NCI-H446 (cell line): ENCODE data around the gene RBMS3.
"Not testable (repeated sequence)": the region's sequence is repeated elsewhere in the genome, so short reads cannot be mapped to it uniquely, and the experiment has no call there.

Experiments
- DNase-seq, 2 experiments: peaks; one replicate each; lab custom pipeline; 2025; lab: John Stamatoyannopoulos, UW

RBMS3 gene

GRCh38 chr3:29481969-29482767 lies 201.3 kb downstream of the RBMS3 start:
- DNase-seq = no peak

GRCh38 chr3:29484633-29485032 lies 203.8 kb downstream of the RBMS3 start:
- DNase-seq = no peak

GRCh38 chr3:29486096-29486495 lies 205.2 kb downstream of the RBMS3 start:
- no peak for DNase-seq

- DNase-seq = no peak
Measured at GRCh38 chr3:29486917-29487316, 206.0 kb downstream of the RBMS3 start.

GRCh38 chr3:29488922-29489321 lies 208.1 kb downstream of the RBMS3 start:
- no peak for DNase-seq

GRCh38 chr3:29493109-29493508 lies 212.2 kb downstream of the RBMS3 start:
- no peak for DNase-seq

GRCh38 chr3:29494305-29495036 lies 213.6 kb downstream of the RBMS3 start:
- no peak for DNase-seq

GRCh38 chr3:29497282-29497681 lies 216.4 kb downstream of the RBMS3 start:
- no peak for DNase-seq

- no peak for DNase-seq
Measured at GRCh38 chr3:29502771-29503170, 221.9 kb downstream of the RBMS3 start.

GRCh38 chr3:29503314-29503713 lies 222.4 kb downstream of the RBMS3 start:
- no peak for DNase-seq

GRCh38 chr3:29503958-29504357 lies 223.1 kb downstream of the RBMS3 start:
- DNase-seq = no peak

- no peak for DNase-seq
Measured at GRCh38 chr3:29506502-29506901, 225.6 kb downstream of the RBMS3 start.

- DNase-seq = no peak
Measured at GRCh38 chr3:29511701-29512100, 230.8 kb downstream of the RBMS3 start.

GRCh38 chr3:29512641-29513040 lies 231.8 kb downstream of the RBMS3 start:
- no peak for DNase-seq

GRCh38 chr3:29513236-29513635 lies 232.4 kb downstream of the RBMS3 start:
- DNase-seq = no peak

GRCh38 chr3:29514170-29514569 lies 233.3 kb downstream of the RBMS3 start:
- DNase-seq = no peak

GRCh38 chr3:29514912-29515311 lies 234.0 kb downstream of the RBMS3 start:
- DNase-seq = no peak

GRCh38 chr3:29515451-29515850 lies 234.6 kb downstream of the RBMS3 start:
- no peak for DNase-seq

- DNase-seq = no peak
Measured at GRCh38 chr3:29516164-29516563, 235.3 kb downstream of the RBMS3 start.

GRCh38 chr3:29520764-29521163 lies 239.9 kb downstream of the RBMS3 start:
- DNase-seq = no peak

GRCh38 chr3:29521293-29521692 lies 240.4 kb downstream of the RBMS3 start:
- no peak for DNase-seq

- DNase-seq = no peak
Measured at GRCh38 chr3:29521751-29522150, 240.9 kb downstream of the RBMS3 start.

GRCh38 chr3:29524433-29524832 lies 243.6 kb downstream of the RBMS3 start:
- not testable (repeated sequence) for DNase-seq
